AG09309 (cell line): ENCODE measurements around the gene METTL26.

Experiments used
- DNase-seq: peaks from one replicate; pipeline ENCODE4 v3.0.0-alpha.2; 2010; ENCODE audit warnings: low read depth
- H3K4me3 ChIP-seq: 2 replicates; pipeline ENCODE4 v1.5.1; 2011; ENCODE audit warnings: mild to moderate bottlenecking, low read depth, low read length, moderate library complexity; ENCODE audit not compliant: control insufficient read depth
- CTCF ChIP-seq: IDR thresholded peaks from 2 replicates; pipeline ENCODE4 v1.5.1; 2011; ENCODE audit warnings: mild to moderate bottlenecking, low read depth, low read length, inconsistent platforms; ENCODE audit not compliant: insufficient read depth, control insufficient read depth; ENCODE audit errors: missing control alignments

The METTL26 gene

GRCh38 chr16:669666-670065 lies 33.6 kb upstream of the METTL26 start:
- no peak for TF ChIP-seq CTCF
- no peak overlapping the region for H3K4me3 ChIP-seq
- DNase-seq, result no peak

GRCh38 chr16:668519-669171 lies 32.5 kb upstream of the METTL26 start:
- TF ChIP-seq CTCF, result no peak
- no peak for DNase-seq

GRCh38 chr16:667780-668518 lies 31.8 kb upstream of the METTL26 start, which contains the start of gene RHOT2:
RHOT2 (plus strand) TSS chr16:668132; CDS start chr16:668200, 68 bp downstream.
- peak within 1 kb of the TSS; percentile 73 for H3K4me3 ChIP-seq
- peak; percentile 38 for DNase-seq
- TF ChIP-seq CTCF, result peak; percentile 42

More at GRCh38 chr16:668519-669171, 32.5 kb upstream of the METTL26 start:
- H3K4me3 ChIP-seq, result peak overlapping the region; percentile 73

GRCh38 chr16:667113-667779 lies 31.1 kb upstream of the METTL26 start:
- no peak for TF ChIP-seq CTCF
- DNase-seq, result no peak
- H3K4me3 ChIP-seq, result no peak overlapping the region

GRCh38 chr16:666572-666971 lies 30.5 kb upstream of the METTL26 start:
- no peak overlapping the region for H3K4me3 ChIP-seq
- TF ChIP-seq CTCF, result no peak
- DNase-seq, result no peak

GRCh38 chr16:662597-662996 lies 26.5 kb upstream of the METTL26 start:
- TF ChIP-seq CTCF, result no peak

More at GRCh38 chr16:662597-662996, 26.5 kb upstream of the METTL26 start:
- DNase-seq, result no peak
- no peak overlapping the region for H3K4me3 ChIP-seq
